HCT116 (cell line): ENCODE measurements around the gene USP15. TPM values are rescaled to one million over a fixed set of nuclear protein-coding genes. Genes with fewer than 3 reads are reported as not detected.

Experiments used
- ATAC-seq: fragments of 200-7000 bp; cut with Tn5 transposase; 2 replicates; pipeline ENCODE4 v1.9.1; 2020; ENCODE audit warnings: mild to moderate bottlenecking, moderate library complexity
- BruUV-seq: library from RNA; stranded (reverse); fragments of 400-500 nt; replicated peaks from 2 replicates; lab custom pipeline; 2021; lab: Mats Ljungman, UMichigan
- CTCF ChIA-PET: fragments of 300-600 bp; sonication (Branson Sonifier 250); formaldehyde crosslinking; loops from one replicate; lab custom pipeline; 2021; ENCODE audit warnings: antibody characterized with exemption; lab: Charles Lee
- POLR2A ChIA-PET: fragments of 300-600, 350-600 bp; sonication (Branson Sonifier 250); formaldehyde crosslinking; loops from one replicate; lab custom pipeline; 2021; ENCODE audit warnings: antibody characterized with exemption; lab: Charles Lee
- RAD21 ChIA-PET, 2 experiments: fragments of 300-600 bp; sonication (Branson Sonifier 250); formaldehyde crosslinking; loops; one replicate each; lab custom pipeline; 2023; ENCODE audit warnings: low total read pairs in 2 of 2; ENCODE audit not compliant: uncharacterized antibody in 2 of 2, unreplicated experiment in 2 of 2, low non-redundant PET in 1 of 2; lab: Charles Lee
- DNase-seq: peaks from one replicate; pipeline ENCODE4 v3.0.0-alpha.2; 2010; ENCODE audit warnings: low read depth, low spot score
- H2AFZ ChIP-seq: fragments of 200-600 bp; shearing (Covaris generic), sonication (generic); 2 replicates; pipeline ENCODE4 v1.6.1; 2017; ENCODE audit warnings: low read depth, mixed run types, mixed read lengths, antibody characterized with exemption, low read length; ENCODE audit not compliant: poor library complexity, severe bottlenecking
- H3K27ac ChIP-seq: 2 replicates; pipeline ENCODE4 v1.5.1; 2012; ENCODE audit warnings: low read depth, low read length
- H3K27me3 ChIP-seq: fragments of 200-600 bp; sonication (generic); 2 replicates; pipeline ENCODE4 v1.6.1; 2016; ENCODE audit warnings: mixed run types, low read length, mixed read lengths; ENCODE audit not compliant: insufficient read depth
- H3K36me3 ChIP-seq, 2 experiments: fragments of 200-500 bp in 1 of 2; fragments of 200-600 bp in 1 of 2; sonication (Bioruptor generic) in 1 of 2; sonication (generic) in 1 of 2; 2 replicates each; pipeline versions ENCODE4 v1.5.1 to v1.6.1; 2014 to 2016; ENCODE audit warnings: low read length in 2 of 2, inconsistent platforms in 1 of 2, mixed read lengths in 1 of 2, mixed run types in 1 of 2; ENCODE audit not compliant: insufficient read depth in 2 of 2, control insufficient read depth in 1 of 2
- H3K4me1 ChIP-seq, 2 experiments: fragments of 200-600 bp in 1 of 2; sonication (generic) in 1 of 2; 2 replicates each; pipeline versions ENCODE4 v1.5.1 to v1.6.1; 2012 to 2017; ENCODE audit warnings: low read length in 2 of 2, inconsistent platforms in 1 of 2, mild to moderate bottlenecking in 1 of 2, mixed read lengths in 1 of 2, mixed run types in 1 of 2, moderate library complexity in 1 of 2; ENCODE audit not compliant: insufficient read depth in 2 of 2, control insufficient read depth in 1 of 2
- H3K4me2 ChIP-seq: fragments of 200-600 bp; sonication (generic); 2 replicates; pipeline ENCODE4 v1.6.1; 2017; ENCODE audit warnings: mixed run types, low read length, mixed read lengths
- H3K4me3 ChIP-seq, 2 experiments: fragments of 200-600 bp in 1 of 2; sonication (generic) in 1 of 2; replicated peaks in 1 of 2; 2 replicates each; pipeline ENCODE4 v1.5.1; 2011 to 2016; ENCODE audit warnings: low read length in 2 of 2, control low read depth in 1 of 2, low read depth in 1 of 2, mild to moderate bottlenecking in 1 of 2, mixed read lengths in 1 of 2, mixed run types in 1 of 2
- H3K79me2 ChIP-seq: fragments of 200-600 bp; sonication (generic); 2 replicates; pipeline ENCODE4 v1.6.1; 2017; ENCODE audit warnings: mild to moderate bottlenecking, mixed run types, low read length, moderate library complexity, mixed read lengths; ENCODE audit not compliant: insufficient read depth
- H3K9ac ChIP-seq: fragments of 200-600 bp; sonication (generic); 2 replicates; pipeline ENCODE4 v1.6.1; 2016; ENCODE audit warnings: low read length, mixed read lengths
- H3K9me2 ChIP-seq: fragments of 200-600 bp; sonication (generic), shearing (Covaris generic); 2 replicates; pipeline ENCODE4 v1.6.1; 2017; ENCODE audit warnings: mixed run types, mild to moderate bottlenecking, moderate library complexity; ENCODE audit not compliant: insufficient read depth
- H3K9me3 ChIP-seq, 2 experiments: fragments of 200-500 bp in 1 of 2; fragments of 200-600 bp in 1 of 2; sonication (Bioruptor generic) in 1 of 2; sonication (generic) in 1 of 2; 2 replicates each; pipeline ENCODE4 v1.6.1; 2014 to 2017; ENCODE audit warnings: low read length in 2 of 2, mixed read lengths in 2 of 2, inconsistent platforms in 1 of 2, low read depth in 1 of 2, mild to moderate bottlenecking in 1 of 2, mixed run types in 1 of 2, moderate library complexity in 1 of 2; ENCODE audit not compliant: control insufficient read depth in 1 of 2, insufficient read depth in 1 of 2
- H4K20me1 ChIP-seq: fragments of 200-600 bp; sonication (generic), shearing (Covaris generic); 2 replicates; pipeline ENCODE4 v1.6.1; 2017; ENCODE audit warnings: mixed run types, mild to moderate bottlenecking, moderate library complexity; ENCODE audit not compliant: insufficient read depth
- ATF3 ChIP-seq: IDR thresholded peaks from 2 replicates; pipeline ENCODE4 v1.6.1; 2012
- CBX3 ChIP-seq: IDR thresholded peaks from 2 replicates; pipeline ENCODE4 v1.6.1; 2012; ENCODE audit warnings: low read depth
- CTCF ChIP-seq, 3 experiments: fragments of 200-600 bp in 1 of 3; sonication (generic) in 1 of 3; IDR thresholded peaks in 2 of 3; conservative IDR thresholded peaks in 1 of 3; 2 replicates each; pipeline ENCODE4 v1.5.1; 2012 to 2017; ENCODE audit warnings: low read depth in 2 of 3, low read length in 2 of 3, antibody characterized with exemption in 1 of 3, borderline replicate concordance in 1 of 3, control low read depth in 1 of 3, mild to moderate bottlenecking in 1 of 3, mixed read lengths in 1 of 3, mixed run types in 1 of 3, moderate library complexity in 1 of 3; ENCODE audit not compliant: insufficient read depth in 1 of 3
- JUND ChIP-seq: IDR thresholded peaks from 2 replicates; pipeline ENCODE4 v1.6.1; 2012
- ZBTB33 ChIP-seq: IDR thresholded peaks from 2 replicates; pipeline ENCODE4 v1.6.1; 2011; ENCODE audit warnings: mild to moderate bottlenecking, low read length, moderate library complexity; ENCODE audit not compliant: insufficient replicate concordance; ENCODE audit errors: extremely low read depth
- intact Hi-C: fragments of 100-400 bp; cut with micrococcal nuclease; formaldehyde crosslinking; loops from 2 replicates; pipeline ENCODE4 v1.10.0; 2022
- total RNA-seq: library from RNA; stranded (reverse); gene quantifications from one replicate; pipeline ENCODE4 v1.2.1, GENCODE V29; 2021; ENCODE audit not compliant: unreplicated experiment

USP15 gene
- total RNA-seq, 1 experiment from 2014 or later: 49.5 TPM

- Histone ChIP-seq H3K4me3 (no peak overlapping the region), H3K9ac (no peak overlapping the region), H4K20me1 (peaks cover 22% of the 10 kb centered on the region; the same call in 1 of the 2 replicates), H3K4me1 (peaks cover 5 to 21% of the 10 kb centered on the region in 2 experiments), H3K9me3 (no peaks in the 10 kb centered on the region), H2AFZ (no peak overlapping the region), H3K27ac (no peak overlapping the region), H3K79me2 (peaks cover 86% of the 10 kb centered on the region), H3K9me2 (no peaks in the 10 kb centered on the region)
- no peak for ATAC-seq
- CTCF ChIA-PET: no interaction called here
- no peak for DNase-seq
- RAD21 ChIA-PET: no interaction called here
- TF ChIP-seq CTCF (IDR thresholded peaks at IDR 0.05 in 2 of 3, conservative IDR thresholded peaks at IDR 0.05 in 1 of 3; ENCODE audit: borderline replicate concordance in 1 of 3, insufficient read depth in 1 of 3, low read depth in 2 of 3, low read length in 2 of 3) (no peak), CBX3 (no peak), ATF3 (no peak)
- TF ChIP-seq, all 23 proteins: peak for 0
- Histone ChIP-seq H3K36me3 (no peaks in the 10 kb centered on the region; a peak in 1 of 4 replicates), H3K27me3 (no peaks in the 10 kb centered on the region), H3K4me2 (peak overlapping the region; percentile 57; the same call in 1 of the 2 replicates)
- no TSS peak for BruUV-seq
- POLR2A ChIA-PET: no interaction called here
- intact Hi-C loops: no loop called here
These were observed 30.6 kb downstream of the USP15 start for GRCh38 chr12:62290846-62291245.

GRCh38 chr12:62291864-62292760 is 31.9 kb downstream of the USP15 start:
- H3K36me3 ChIP-seq: no peaks in the 10 kb centered on the region; a peak in 1 of 4 replicates
- intact Hi-C loops: no loop called here
- peaks cover 22% of the 10 kb centered on the region; the same call in 1 of the 2 replicates for H4K20me1 ChIP-seq
- H3K4me3 ChIP-seq: no peak overlapping the region
- no peak overlapping the region for H3K27ac ChIP-seq
- H3K27me3 ChIP-seq: no peaks in the 10 kb centered on the region
- peaks cover 5 to 21% of the 10 kb centered on the region in 2 experiments for H3K4me1 ChIP-seq
- H3K9me3 ChIP-seq: no peaks in the 10 kb centered on the region
- H3K4me2 ChIP-seq: peak overlapping the region; percentile 57
- BruUV-seq: no TSS peak
- no peaks in the 10 kb centered on the region for H3K9me2 ChIP-seq
- CTCF ChIA-PET: no interaction called here
- ATAC-seq: peak; percentile 76
- no peak for DNase-seq
- H3K9ac ChIP-seq: no peak overlapping the region
- peaks cover 74% of the 10 kb centered on the region for H3K79me2 ChIP-seq
- POLR2A ChIA-PET: interaction anchor here (1.2 kb wide), 1 partner anchor 32 kb away, joined by 3 read pairs; the partner anchor contains the start of gene USP15
- H2AFZ ChIP-seq: no peak overlapping the region
- RAD21 ChIA-PET: no interaction called here
- TF ChIP-seq ZBTB33 (no peak), JUND (0 out of 2 replicates have a peak, but pooled peaks have one; percentile 15)
